GM23248 (cell line): ENCODE results near the gene ELMO1.

Experiments
- EZH2 ChIP-seq: fragments of 200-600 bp; sonication (generic); IDR thresholded peaks from 2 replicates; pipeline ENCODE4 v1.6.1; 2018; ENCODE audit warnings: antibody characterized with exemption, mild to moderate bottlenecking; ENCODE audit not compliant: insufficient read depth, poor library complexity, severe bottlenecking
- EZH2phosphoT487 ChIP-seq: fragments of 200-600 bp; sonication (generic); IDR thresholded peaks from 2 replicates; pipeline ENCODE4 v1.6.1; 2018; ENCODE audit warnings: antibody characterized with exemption, moderate library complexity, mild to moderate bottlenecking, low read depth; ENCODE audit not compliant: insufficient read depth

GRCh38 chr7:37352974-37353948, 95.4 kb downstream of the ELMO1 start:
- TF ChIP-seq EZH2phosphoT487 (no peak), EZH2 (no peak)
